H9 (cell line): Measurements from ENCODE around the gene TMEM237. TPM values are rescaled to one million over a fixed set of nuclear protein-coding genes. Genes with fewer than 3 reads are reported as not detected.

Experiments
- DNase-seq: peaks from one replicate; pipeline ENCODE4 v3.0.0-alpha.2; 2017
- H2AFZ ChIP-seq: one replicate; pipeline ENCODE4 v1.6.1; 2013; ENCODE audit warnings: mild to moderate bottlenecking, low read length, control low read depth, moderate library complexity
- H2AK5ac ChIP-seq: 2 replicates; pipeline ENCODE4 v1.6.1; 2013; ENCODE audit warnings: low read length, control low read depth, mixed read lengths; ENCODE audit not compliant: insufficient read length
- H2BK120ac ChIP-seq: one replicate; pipeline ENCODE4 v1.6.1; 2013; ENCODE audit warnings: low read depth, mild to moderate bottlenecking, low read length, control low read depth, inconsistent platforms; ENCODE audit not compliant: poor library complexity, severe bottlenecking
- H2BK12ac ChIP-seq: 2 replicates; pipeline ENCODE4 v1.6.1; 2013; ENCODE audit warnings: low read length, control low read depth, mixed read lengths, low read depth; ENCODE audit not compliant: insufficient read length
- H2BK15ac ChIP-seq: 2 replicates; pipeline ENCODE4 v1.6.1; 2013; ENCODE audit warnings: low read depth, low read length, control low read depth
- H2BK20ac ChIP-seq: one replicate; pipeline ENCODE4 v1.6.1; 2013; ENCODE audit warnings: low read depth, mild to moderate bottlenecking, low read length, control low read depth, inconsistent platforms; ENCODE audit not compliant: poor library complexity, severe bottlenecking
- H2BK5ac ChIP-seq: 2 replicates; pipeline ENCODE4 v1.6.1; 2013; ENCODE audit warnings: low read length, control low read depth, mixed read lengths; ENCODE audit not compliant: insufficient read length
- H3K14ac ChIP-seq: 2 replicates; pipeline ENCODE4 v1.6.1; 2013; ENCODE audit warnings: low read length, control low read depth; ENCODE audit not compliant: insufficient read depth
- H3K18ac ChIP-seq: 2 replicates; pipeline ENCODE4 v1.6.1; 2013; ENCODE audit warnings: low read depth, mild to moderate bottlenecking, mixed read lengths, low read length, control low read depth; ENCODE audit not compliant: insufficient read length
- H3K23ac ChIP-seq: 2 replicates; pipeline ENCODE4 v1.6.1; 2013; ENCODE audit warnings: low read length, control low read depth, mixed read lengths, low read depth; ENCODE audit not compliant: insufficient read length
- H3K23me2 ChIP-seq: 2 replicates; pipeline ENCODE4 v1.6.1; 2013; ENCODE audit warnings: low read depth, mild to moderate bottlenecking, mixed read lengths, low read length, control low read depth; ENCODE audit not compliant: insufficient read length, poor library complexity, severe bottlenecking
- H3K27ac ChIP-seq: 2 replicates; pipeline ENCODE4 v1.5.1; 2013; ENCODE audit warnings: low read length, control low read depth, mixed read lengths, low read depth; ENCODE audit not compliant: insufficient read length
- H3K27me3 ChIP-seq: 2 replicates; pipeline ENCODE4 v1.6.1; 2013; ENCODE audit warnings: low read length, control low read depth, inconsistent platforms; ENCODE audit not compliant: insufficient read depth
- H3K4ac ChIP-seq: 2 replicates; pipeline ENCODE4 v1.6.1; 2013; ENCODE audit warnings: low read depth, mild to moderate bottlenecking, control low read depth, inconsistent platforms, low read length, moderate library complexity
- H3K4me1 ChIP-seq: 2 replicates; pipeline ENCODE4 v1.6.1; 2013; ENCODE audit warnings: low read length, control low read depth, inconsistent platforms; ENCODE audit not compliant: insufficient read depth
- H3K4me2 ChIP-seq: 2 replicates; pipeline ENCODE4 v1.6.1; 2013; ENCODE audit warnings: low read length, control low read depth, mixed read lengths; ENCODE audit not compliant: insufficient read length, insufficient read depth
- H3K56ac ChIP-seq: 2 replicates; pipeline ENCODE4 v1.6.1; 2013; ENCODE audit warnings: low read depth, mild to moderate bottlenecking, mixed read lengths, low read length, control low read depth; ENCODE audit not compliant: insufficient read length
- H3K79me1 ChIP-seq: 2 replicates; pipeline ENCODE4 v1.6.1; 2013; ENCODE audit warnings: low read depth, mild to moderate bottlenecking, moderate library complexity, low read length, control low read depth, inconsistent platforms; ENCODE audit not compliant: insufficient read depth, poor library complexity, severe bottlenecking
- H3K79me2 ChIP-seq: 2 replicates; pipeline ENCODE4 v1.6.1; 2013; ENCODE audit warnings: low read length, control low read depth, inconsistent platforms; ENCODE audit not compliant: insufficient read depth
- H3K9ac ChIP-seq: 2 replicates; pipeline ENCODE4 v1.6.1; 2013; ENCODE audit warnings: low read length, control low read depth, mixed read lengths; ENCODE audit not compliant: insufficient read length; ENCODE audit errors: extremely low read depth
- H3K9me3 ChIP-seq: one replicate; pipeline ENCODE4 v1.6.1; 2013; ENCODE audit warnings: low read depth, low read length, inconsistent platforms; ENCODE audit not compliant: control insufficient read depth
- H3T11ph ChIP-seq: one replicate; pipeline ENCODE4 v1.6.1; 2013; ENCODE audit warnings: mild to moderate bottlenecking, low read length, control low read depth, inconsistent platforms
- H4K20me1 ChIP-seq: one replicate; pipeline ENCODE4 v1.6.1; 2013; ENCODE audit not compliant: control insufficient read depth, insufficient read length, insufficient read depth
- H4K5ac ChIP-seq: 2 replicates; pipeline ENCODE4 v1.6.1; 2013; ENCODE audit warnings: low read depth, mild to moderate bottlenecking, mixed read lengths, low read length, control low read depth; ENCODE audit not compliant: insufficient read length
- H4K8ac ChIP-seq: replicated peaks from 2 replicates; pipeline ENCODE4 v1.6.1; 2013; ENCODE audit warnings: low read length, control low read depth, mixed read lengths, low read depth; ENCODE audit not compliant: insufficient read length
- H4K91ac ChIP-seq: 2 replicates; pipeline ENCODE4 v1.6.1; 2013; ENCODE audit warnings: low read depth, mild to moderate bottlenecking, moderate library complexity, mixed read lengths, low read length, control low read depth; ENCODE audit not compliant: insufficient read length
- H3K27ac Mint-ChIP-seq, 3 experiments: 2 replicates in 2 of 3; 3 replicates in 1 of 3; pipeline ENCODE4 v1.8.0; 2020 to 2021; ENCODE audit warnings: mixed read lengths in 3 of 3, mild to moderate bottlenecking in 1 of 3, moderate library complexity in 1 of 3
- H3K27me3 Mint-ChIP-seq: 2 replicates; pipeline ENCODE4 v1.8.0; 2021; ENCODE audit warnings: low read depth, mild to moderate bottlenecking, moderate library complexity, mixed read lengths
- H3K36me3 Mint-ChIP-seq, 3 experiments: 2 replicates in 2 of 3; 3 replicates in 1 of 3; pipeline ENCODE4 v1.8.0; 2020 to 2021; ENCODE audit warnings: low read depth in 3 of 3, mixed read lengths in 3 of 3; ENCODE audit not compliant: insufficient read depth in 1 of 3
- H3K4me1 Mint-ChIP-seq, 2 experiments: 2 replicates each; pipeline ENCODE4 v1.8.0; 2020; ENCODE audit warnings: mixed read lengths in 2 of 2
- H3K4me3 Mint-ChIP-seq, 2 experiments: 2 replicates in 1 of 2; 3 replicates in 1 of 2; pipeline ENCODE4 v1.8.0; 2020 to 2021; ENCODE audit warnings: mild to moderate bottlenecking in 2 of 2, mixed read lengths in 2 of 2, moderate library complexity in 1 of 2
- H3K9me3 Mint-ChIP-seq, 2 experiments: 2 replicates in 1 of 2; 3 replicates in 1 of 2; pipeline ENCODE4 v1.8.0; 2020; ENCODE audit warnings: mild to moderate bottlenecking in 2 of 2, mixed read lengths in 2 of 2, moderate library complexity in 1 of 2
- CTCF ChIP-seq: fragments of 200-600 bp; sonication (generic); conservative IDR thresholded peaks from 3 replicates; pipeline ENCODE4 v1.8.0; 2021; ENCODE audit warnings: antibody characterized with exemption, mild to moderate bottlenecking
- WGBS: extraction: QIAGEN DNeasy Blood & Tissue Kit; methylation state at CpG from one replicate; pipeline ENCODE4 v1.1.7; 2013; ENCODE audit warnings: missing lambda C conversion rate, low lambda C conversion rate, mixed read lengths; ENCODE audit not compliant: insufficient read length; ENCODE audit errors: extremely low coverage; 5-methylcytosine and 5-hydroxymethylcytosine counted together
- total RNA-seq: library from RNA; stranded (reverse); gene quantifications from 2 replicates; pipeline ENCODE4 v1.2.1, GENCODE V29; 2021

The TMEM237 gene
- total RNA-seq, 1 experiment from 2014 or later = 37.7 TPM

- H3K79me2 ChIP-seq = no peaks in the 10 kb centered on the region
- no peak overlapping the region for H2BK120ac ChIP-seq
- Mint-ChIP-seq H3K4me3 (no peak overlapping the region), H3K36me3 (peaks cover 5 to 31% (median 30%) of the 10 kb centered on the region in 3 experiments), H3K9me3 (no peaks in the 10 kb centered on the region), H3K4me1 (no peaks in the 10 kb centered on the region), H3K27me3 (no peaks in the 10 kb centered on the region), H3K27ac (no peak overlapping the region; a peak in 1 of 7 replicates)
- H3K56ac ChIP-seq = no peak overlapping the region
- no peak overlapping the region for H4K91ac ChIP-seq
- no peaks in the 10 kb centered on the region for H3K4me1 ChIP-seq
- H3K9ac ChIP-seq = no peak overlapping the region
- no peak overlapping the region for H2BK12ac ChIP-seq
- no peak overlapping the region for H3K4ac ChIP-seq
- H2BK5ac ChIP-seq = no peak overlapping the region
- H3K27ac ChIP-seq = no peak overlapping the region
- H3K23ac ChIP-seq = no peak overlapping the region
- TF ChIP-seq CTCF = no peak
- DNase-seq = no peak
- H2AFZ ChIP-seq = no peak overlapping the region
- H3K18ac ChIP-seq = no peak overlapping the region
- H2BK20ac ChIP-seq = no peak overlapping the region
- no CpG with 5 or more reads among the region's 5 CpGs for WGBS
- no peaks in the 10 kb centered on the region for H4K20me1 ChIP-seq
- H4K5ac ChIP-seq = no peak overlapping the region
- no peak overlapping the region for H3K4me2 ChIP-seq
- H2BK15ac ChIP-seq = no peak overlapping the region
- no peaks in the 10 kb centered on the region for H3K79me1 ChIP-seq
- H3K23me2 ChIP-seq = no peaks in the 10 kb centered on the region
- no peaks in the 10 kb centered on the region for H3K27me3 ChIP-seq
- H3K14ac ChIP-seq = no peak overlapping the region
- no peaks in the 10 kb centered on the region for H3K9me3 ChIP-seq
- no peak overlapping the region for H2AK5ac ChIP-seq
- H3T11ph ChIP-seq = no peak overlapping the region
- H4K8ac ChIP-seq = no peak overlapping the region
These were observed 20.9 kb downstream of the TMEM237 start for GRCh38 chr2:201622306-201622970.
